Neuron (in vitro differentiated cells): ENCODE measurements around the gene POMZP3.
"Not testable (repeated sequence)": the region's sequence is repeated elsewhere in the genome, so short reads cannot be mapped to it uniquely, and the experiment has no call there.

ENCODE experiments used
- H2AFZ ChIP-seq: one replicate; pipeline ENCODE4 v1.6.1; 2013; ENCODE audit warnings: low read depth, mild to moderate bottlenecking, inconsistent platforms, low read length, moderate library complexity
- H3K27me3 ChIP-seq: one replicate; pipeline ENCODE4 v1.6.1; 2013; ENCODE audit warnings: low read length; ENCODE audit not compliant: insufficient read depth
- H3K36me3 ChIP-seq: one replicate; pipeline ENCODE4 v1.6.1; 2013; ENCODE audit warnings: low read length; ENCODE audit not compliant: insufficient read depth
- H3K4me1 ChIP-seq: one replicate; pipeline ENCODE4 v1.6.1; 2013; ENCODE audit warnings: low read length; ENCODE audit not compliant: insufficient read depth
- H3K4me3 ChIP-seq: 2 replicates; pipeline ENCODE4 v1.5.1; 2013; ENCODE audit warnings: mild to moderate bottlenecking, low read length, moderate library complexity
- H3K9me3 ChIP-seq: one replicate; pipeline ENCODE4 v1.6.1; 2013; ENCODE audit warnings: low read length

POMZP3 gene

GRCh38 chr7:76626989-76627642 is at the start of gene POMZP3:
TSS of gene POMZP3 (minus strand) at chr7:76627279. CDS start at chr7:76626064, 1,215 bp downstream.
- H3K4me1 ChIP-seq, H2AFZ ChIP-seq, H3K9me3 ChIP-seq, H3K27me3 ChIP-seq, H3K36me3 ChIP-seq: not testable (repeated sequence)
- H3K4me3 ChIP-seq = peak within 1 kb of the TSS; percentile 68

DNA sequence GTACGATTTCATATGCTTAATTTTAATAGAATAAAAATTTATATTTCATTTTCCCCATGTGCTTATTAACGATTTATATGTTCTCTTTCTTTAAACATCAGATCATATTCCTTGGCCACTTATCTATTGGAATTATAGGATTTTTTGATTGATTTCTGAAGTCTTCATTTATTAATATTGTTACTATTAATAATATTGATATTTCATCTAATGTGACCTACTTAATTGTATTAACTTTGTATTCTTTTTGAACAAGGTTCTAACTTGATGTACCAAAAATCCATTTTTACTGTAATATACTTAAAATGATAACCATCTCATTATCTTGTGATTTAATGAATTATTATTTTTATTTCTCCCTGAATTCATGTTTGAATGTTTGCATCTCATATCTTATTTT is 48.7 kb upstream of the POMZP3 start:
- H3K4me1 ChIP-seq, H3K27me3 ChIP-seq, H3K36me3 ChIP-seq, H2AFZ ChIP-seq, H3K4me3 ChIP-seq, H3K9me3 ChIP-seq: not testable (repeated sequence)

DNA sequence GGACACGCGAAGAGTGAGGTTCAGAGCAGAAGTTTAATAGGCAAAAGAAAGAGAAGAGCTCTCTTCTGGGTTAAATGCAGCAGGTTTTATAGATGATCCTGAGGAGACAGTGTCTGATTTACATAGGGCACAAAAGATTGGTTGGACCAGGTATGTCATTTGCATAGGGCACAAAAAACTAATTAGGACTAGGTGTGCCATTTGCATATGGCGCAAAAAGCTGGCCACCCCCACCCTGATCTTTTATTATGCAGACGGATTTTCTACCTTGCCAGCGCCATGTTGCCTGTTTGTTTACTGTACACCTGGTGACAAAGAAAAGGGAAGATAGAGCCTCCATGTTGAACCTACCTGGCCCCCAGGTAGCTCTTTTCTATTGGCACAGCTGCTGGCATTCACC is 46.3 kb upstream of the POMZP3 start:
- not testable (repeated sequence) for H3K27me3 ChIP-seq, H3K4me3 ChIP-seq, H3K9me3 ChIP-seq, H3K36me3 ChIP-seq, H3K4me1 ChIP-seq, H2AFZ ChIP-seq

DNA sequence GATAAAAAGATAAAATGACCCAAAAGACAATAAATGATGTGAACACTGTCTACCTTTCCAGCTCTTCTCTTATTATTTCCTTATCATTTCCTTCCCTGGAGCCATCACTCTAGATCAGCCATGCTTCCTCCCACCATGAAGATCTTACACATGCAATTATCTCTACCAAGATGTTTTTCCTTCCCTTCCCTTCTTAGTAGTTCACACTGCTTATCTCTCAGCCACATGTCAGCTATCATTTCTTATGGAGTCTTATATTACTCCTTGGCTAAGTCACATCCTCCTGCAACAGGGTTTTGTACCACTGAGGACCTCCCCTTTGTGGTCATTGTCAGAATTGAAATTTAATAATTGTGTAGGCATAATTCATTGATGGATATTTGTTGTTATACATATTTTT is 32.1 kb upstream of the POMZP3 start:
- not testable (repeated sequence) for H3K27me3 ChIP-seq, H3K4me3 ChIP-seq, H2AFZ ChIP-seq, H3K36me3 ChIP-seq, H3K9me3 ChIP-seq, H3K4me1 ChIP-seq

- H3K9me3 ChIP-seq, H3K36me3 ChIP-seq, H2AFZ ChIP-seq, H3K4me1 ChIP-seq, H3K4me3 ChIP-seq, H3K27me3 ChIP-seq: not testable (repeated sequence)
Measured at GRCh38 chr7:76656425-76656824, 29.3 kb upstream of the POMZP3 start.

- not testable (repeated sequence) for H2AFZ ChIP-seq, H3K9me3 ChIP-seq, H3K4me3 ChIP-seq, H3K27me3 ChIP-seq, H3K36me3 ChIP-seq, H3K4me1 ChIP-seq
Measured at GRCh38 chr7:76642620-76643019, 15.5 kb upstream of the POMZP3 start.

GRCh38 chr7:76637061-76637691 is 10.1 kb upstream of the POMZP3 start:
- not testable (repeated sequence) for H3K4me3 ChIP-seq, H3K4me1 ChIP-seq

DNA sequence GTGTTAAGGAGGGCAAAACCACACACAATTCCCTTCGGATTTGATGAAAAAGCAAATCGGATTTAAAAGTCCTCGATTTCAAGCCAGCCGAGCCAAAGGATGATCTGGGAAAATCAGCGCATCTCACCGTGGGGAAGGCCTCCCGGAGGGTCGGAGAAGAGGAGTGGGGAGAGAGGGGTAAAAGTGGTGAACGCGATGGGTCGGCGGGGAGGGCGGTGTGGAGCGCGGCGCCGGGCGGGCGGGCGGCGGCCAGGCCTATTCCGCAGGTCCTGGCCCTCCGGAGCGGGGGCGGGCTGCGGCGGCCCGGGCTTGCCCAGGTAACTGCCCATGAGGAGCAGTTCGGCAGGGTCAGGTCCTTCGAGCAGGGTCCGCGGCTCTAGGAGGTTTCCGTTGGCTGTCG is 498 bp downstream of the POMZP3 start:
- peak overlapping the region; percentile 62 for H3K4me3 ChIP-seq
- not testable (repeated sequence) for H2AFZ ChIP-seq, H3K27me3 ChIP-seq, H3K4me1 ChIP-seq, H3K9me3 ChIP-seq, H3K36me3 ChIP-seq

More at GRCh38 chr7:76637061-76637691, 10.1 kb upstream of the POMZP3 start:
- not testable (repeated sequence) for H2AFZ ChIP-seq, H3K27me3 ChIP-seq, H3K9me3 ChIP-seq, H3K36me3 ChIP-seq

DNA sequence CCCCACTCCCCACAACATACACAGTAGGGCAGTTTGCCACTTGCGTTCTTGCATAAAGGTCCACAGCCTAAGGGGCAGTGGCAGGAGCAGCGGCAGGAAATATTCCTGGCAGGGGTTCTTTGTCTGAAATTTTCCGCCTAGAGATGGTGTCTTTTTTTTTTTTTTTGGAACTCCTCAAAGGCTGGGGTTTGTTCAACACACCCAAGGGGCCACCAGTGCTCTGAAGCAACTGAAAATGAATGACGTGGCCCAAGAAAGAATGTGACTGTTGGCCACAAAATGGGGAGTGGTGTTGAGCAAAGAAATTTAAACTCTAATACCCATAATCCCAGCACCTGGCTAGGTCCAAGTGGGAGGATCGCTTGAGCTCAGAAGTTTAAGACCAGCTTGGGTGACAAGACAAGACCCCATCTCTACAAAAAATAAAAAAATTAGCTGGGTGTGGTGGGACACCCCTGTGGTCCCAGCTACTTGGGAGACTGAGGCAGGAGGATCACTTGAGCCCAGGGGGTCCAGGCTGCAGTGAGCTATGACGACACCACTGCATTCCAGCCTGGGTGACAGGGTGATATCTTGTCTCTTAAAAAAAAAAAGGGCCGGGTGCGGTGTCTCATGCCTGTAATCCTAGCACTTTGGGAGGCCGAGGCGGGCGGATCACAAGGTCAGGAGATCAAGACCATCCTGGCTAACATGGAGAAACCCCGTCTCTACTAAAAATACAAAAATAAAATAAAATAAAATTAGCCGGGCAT is 7.5 kb downstream of the POMZP3 start:
- H3K4me1 ChIP-seq, H3K9me3 ChIP-seq, H3K4me3 ChIP-seq: not testable (repeated sequence)

DNA sequence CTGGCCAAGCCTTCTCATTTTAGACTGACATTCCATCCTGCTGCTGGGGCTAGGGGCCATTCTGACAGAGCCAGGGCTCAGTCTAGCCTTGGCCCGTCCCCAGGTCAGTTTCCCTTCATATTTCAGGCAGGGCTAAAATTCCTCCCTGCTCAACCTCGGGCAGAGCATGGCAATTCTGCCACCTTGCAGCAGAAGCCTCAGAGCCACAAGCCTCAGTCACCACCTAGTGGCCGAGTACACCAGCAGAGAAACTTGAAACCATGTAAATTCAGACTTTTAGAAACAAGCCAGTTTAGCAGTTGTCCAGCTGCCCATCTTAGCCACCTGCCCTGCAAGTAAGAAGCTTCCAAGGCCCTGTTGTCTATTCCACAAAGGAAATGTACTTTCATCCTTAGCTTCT is 13.3 kb downstream of the POMZP3 start:
- H3K36me3 ChIP-seq, H2AFZ ChIP-seq, H3K9me3 ChIP-seq, H3K4me3 ChIP-seq, H3K27me3 ChIP-seq, H3K4me1 ChIP-seq: not testable (repeated sequence)

More for the DNA sequence above, 7.5 kb downstream of the POMZP3 start:
- H3K27me3 ChIP-seq, H3K36me3 ChIP-seq, H2AFZ ChIP-seq: not testable (repeated sequence)

- not testable (repeated sequence) for H2AFZ ChIP-seq, H3K36me3 ChIP-seq, H3K4me1 ChIP-seq, H3K27me3 ChIP-seq, H3K4me3 ChIP-seq, H3K9me3 ChIP-seq
Measured at GRCh38 chr7:76612232-76612631, 14.8 kb downstream of the POMZP3 start.

GRCh38 chr7:76609864-76610263 is 17.2 kb downstream of the POMZP3 start:
- H3K36me3 ChIP-seq, H3K4me1 ChIP-seq, H2AFZ ChIP-seq, H3K9me3 ChIP-seq, H3K4me3 ChIP-seq, H3K27me3 ChIP-seq: not testable (repeated sequence)

GRCh38 chr7:76608469-76608868 is 18.6 kb downstream of the POMZP3 start:
- H3K4me1 ChIP-seq, H3K36me3 ChIP-seq, H3K27me3 ChIP-seq, H3K9me3 ChIP-seq, H3K4me3 ChIP-seq, H2AFZ ChIP-seq: not testable (repeated sequence)

DNA sequence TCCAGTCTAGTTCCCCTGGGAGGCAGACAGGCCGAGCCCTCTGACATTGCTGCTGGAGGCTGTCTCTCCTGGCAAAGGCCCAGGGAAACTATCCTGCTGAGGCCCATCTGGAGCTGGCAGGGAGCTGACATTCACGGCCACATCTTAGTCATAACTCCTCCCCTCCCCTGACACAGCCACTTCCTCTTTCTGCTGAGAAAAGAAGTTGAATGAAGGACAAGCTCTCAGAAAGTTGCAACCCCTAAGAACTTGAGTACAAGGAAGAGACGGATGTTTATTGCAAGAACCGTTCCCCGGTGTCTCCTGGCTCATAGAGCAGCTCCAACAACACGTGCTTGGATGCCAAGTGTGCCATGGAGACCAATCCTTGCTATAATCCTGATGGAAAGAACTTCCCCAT is 21.1 kb downstream of the POMZP3 start:
- not testable (repeated sequence) for H3K4me3 ChIP-seq, H3K27me3 ChIP-seq

More for the DNA sequence above, 21.1 kb downstream of the POMZP3 start:
- H2AFZ ChIP-seq, H3K36me3 ChIP-seq, H3K9me3 ChIP-seq, H3K4me1 ChIP-seq: not testable (repeated sequence)
